DMS79 (cell line): ENCODE measurements around the gene NACC2.

Experiments
- DNase-seq: peaks from one replicate; lab custom pipeline; 2025; lab: John Stamatoyannopoulos, UW

Gene NACC2

GRCh38 chr9:136092741-136093140, 2.3 kb downstream of the NACC2 start:
- DNase-seq, result no peak

- DNase-seq, result no peak
These were observed 2.8 kb downstream of the NACC2 start for GRCh38 chr9:136092353-136092650.

GRCh38 chr9:136091582-136092352, 3.3 kb downstream of the NACC2 start:
- DNase-seq, result no peak

- no peak for DNase-seq
These were observed 4.1 kb downstream of the NACC2 start for GRCh38 chr9:136090768-136091581.

GRCh38 chr9:136090056-136090735, 4.9 kb downstream of the NACC2 start:
- no peak for DNase-seq

- DNase-seq, result no peak
These were observed 5.4 kb downstream of the NACC2 start for GRCh38 chr9:136089697-136090045.

- no peak for DNase-seq
These were observed 6.0 kb downstream of the NACC2 start for GRCh38 chr9:136088939-136089696.

GRCh38 chr9:136088481-136088938, 6.6 kb downstream of the NACC2 start:
- no peak for DNase-seq

GRCh38 chr9:136087741-136088480, 7.2 kb downstream of the NACC2 start:
- no peak for DNase-seq

GRCh38 chr9:136086951-136087740, 7.9 kb downstream of the NACC2 start:
- no peak for DNase-seq

- DNase-seq, result no peak
These were observed 8.7 kb downstream of the NACC2 start for GRCh38 chr9:136086213-136086881.

- DNase-seq, result no peak
These were observed 9.3 kb downstream of the NACC2 start for GRCh38 chr9:136085815-136086212.

GRCh38 chr9:136084063-136084944, 10.8 kb downstream of the NACC2 start:
- no peak for DNase-seq

- no peak for DNase-seq
These were observed 11.5 kb downstream of the NACC2 start for GRCh38 chr9:136083558-136084062.

- DNase-seq, result peak; percentile 75
These were observed 12.4 kb downstream of the NACC2 start for GRCh38 chr9:136082496-136083361.

GRCh38 chr9:136081826-136082495, 13.1 kb downstream of the NACC2 start:
- DNase-seq, result peak; percentile 66

- peak; percentile 71 for DNase-seq
These were observed 13.8 kb downstream of the NACC2 start for GRCh38 chr9:136081113-136081825.
